HL-60 (cell line): ENCODE data around the gene ZNF761.
"Not testable (repeated sequence)": the region's sequence is repeated elsewhere in the genome, so short reads cannot be mapped to it uniquely, and the experiment has no call there.

Experiments used
- DNase-seq, 2 experiments: peaks; one replicate each; pipeline ENCODE4 v3.0.0-alpha.2; 2010 to 2020; ENCODE audit warnings: low read depth in 1 of 2, low spot score in 1 of 2
- H3K27ac ChIP-seq: fragments of 250-450 bp; sonication (Bioruptor Pico); replicated peaks from 2 replicates; pipeline ENCODE4 v1.5.1; 2020; ENCODE audit warnings: mild to moderate bottlenecking, moderate library complexity
- H3K27me3 ChIP-seq: fragments of 250-450 bp; sonication (Bioruptor Pico); 2 replicates; pipeline ENCODE4 v1.5.1; 2021; ENCODE audit warnings: mild to moderate bottlenecking, moderate library complexity; ENCODE audit not compliant: insufficient read depth, poor library complexity, severe bottlenecking
- H3K4me3 ChIP-seq: replicated peaks from 2 replicates; pipeline ENCODE4 v1.5.1; 2011; ENCODE audit warnings: mild to moderate bottlenecking, control low read depth, low read length; ENCODE audit not compliant: insufficient read depth
- CTCF ChIP-seq: IDR thresholded peaks from one replicate; pipeline ENCODE4 v1.5.1; 2011; ENCODE audit warnings: low read length, control low read depth, inconsistent platforms; ENCODE audit not compliant: insufficient read depth
- GABPA ChIP-seq: IDR thresholded peaks from 2 replicates; pipeline ENCODE4 v1.6.1; 2012; ENCODE audit warnings: low read depth
- POLR2AphosphoS5 ChIP-seq: IDR thresholded peaks from 2 replicates; pipeline ENCODE4 v1.6.1; 2012; ENCODE audit warnings: low read depth
- REST ChIP-seq: IDR thresholded peaks from 2 replicates; pipeline ENCODE4 v1.6.1; 2012; ENCODE audit warnings: low read depth; ENCODE audit not compliant: insufficient replicate concordance
- SPI1 ChIP-seq: IDR thresholded peaks from 2 replicates; pipeline ENCODE4 v1.6.1; 2012; ENCODE audit warnings: low read depth, mild to moderate bottlenecking, borderline replicate concordance

Gene ZNF761

GRCh38 chr19:53466726-53467484 is 35.1 kb downstream of the ZNF761 start:
- DNase-seq, result no peak
- H3K27me3 ChIP-seq, result no peaks in the 10 kb centered on the region
- TF ChIP-seq CTCF (no peak), POLR2AphosphoS5 (no peak), GABPA (no peak), REST (no peak), SPI1 (no peak)
- H3K4me3 ChIP-seq, result peak overlapping the region; percentile 56
- no peak overlapping the region for H3K27ac ChIP-seq

- no peaks in the 10 kb centered on the region for H3K27me3 ChIP-seq
- TF ChIP-seq GABPA (no peak), CTCF (no peak), POLR2AphosphoS5 (peak; percentile 86; the same call in 1 of the 2 replicates), SPI1 (no peak), REST (no peak)
- peak within 1 kb of the TSS; percentile 56 for H3K4me3 ChIP-seq
- H3K27ac ChIP-seq, result peak within 1 kb of the TSS; percentile 76
- DNase-seq, result peak; percentile 78 to 94
These were observed 35.9 kb downstream of the ZNF761 start, which contains the start of gene ZNF813 for GRCh38 chr19:53467485-53468262. ZNF813 (plus strand) TSS chr19:53467733; CDS start chr19:53483823, 16,090 bp downstream.

GRCh38 chr19:53468628-53469027 is 36.8 kb downstream of the ZNF761 start:
- not testable (repeated sequence) for H3K4me3 ChIP-seq, H3K27ac ChIP-seq, H3K27me3 ChIP-seq, DNase-seq

GRCh38 chr19:53471916-53472315 is 40.1 kb downstream of the ZNF761 start:
- no peak overlapping the region for H3K27ac ChIP-seq
- no peak for TF ChIP-seq REST
- TF ChIP-seq POLR2AphosphoS5, result no peak
- TF ChIP-seq CTCF, result no peak
- TF ChIP-seq SPI1, result no peak
- TF ChIP-seq GABPA, result no peak
- H3K4me3 ChIP-seq, result no peak overlapping the region
- DNase-seq, result no peak
- H3K27me3 ChIP-seq, result no peaks in the 10 kb centered on the region

GRCh38 chr19:53474832-53475231 is 43.0 kb downstream of the ZNF761 start:
- DNase-seq, H3K27me3 ChIP-seq, H3K27ac ChIP-seq, H3K4me3 ChIP-seq: not testable (repeated sequence)
